ENCODE data around the gene LRPAP1. TPM values are rescaled to one million over a fixed set of nuclear protein-coding genes. Genes with fewer than 3 reads are reported as not detected.

LRPAP1 gene
- total RNA-seq, 1 donor from 2014 or later = 98.7 TPM

DNA sequence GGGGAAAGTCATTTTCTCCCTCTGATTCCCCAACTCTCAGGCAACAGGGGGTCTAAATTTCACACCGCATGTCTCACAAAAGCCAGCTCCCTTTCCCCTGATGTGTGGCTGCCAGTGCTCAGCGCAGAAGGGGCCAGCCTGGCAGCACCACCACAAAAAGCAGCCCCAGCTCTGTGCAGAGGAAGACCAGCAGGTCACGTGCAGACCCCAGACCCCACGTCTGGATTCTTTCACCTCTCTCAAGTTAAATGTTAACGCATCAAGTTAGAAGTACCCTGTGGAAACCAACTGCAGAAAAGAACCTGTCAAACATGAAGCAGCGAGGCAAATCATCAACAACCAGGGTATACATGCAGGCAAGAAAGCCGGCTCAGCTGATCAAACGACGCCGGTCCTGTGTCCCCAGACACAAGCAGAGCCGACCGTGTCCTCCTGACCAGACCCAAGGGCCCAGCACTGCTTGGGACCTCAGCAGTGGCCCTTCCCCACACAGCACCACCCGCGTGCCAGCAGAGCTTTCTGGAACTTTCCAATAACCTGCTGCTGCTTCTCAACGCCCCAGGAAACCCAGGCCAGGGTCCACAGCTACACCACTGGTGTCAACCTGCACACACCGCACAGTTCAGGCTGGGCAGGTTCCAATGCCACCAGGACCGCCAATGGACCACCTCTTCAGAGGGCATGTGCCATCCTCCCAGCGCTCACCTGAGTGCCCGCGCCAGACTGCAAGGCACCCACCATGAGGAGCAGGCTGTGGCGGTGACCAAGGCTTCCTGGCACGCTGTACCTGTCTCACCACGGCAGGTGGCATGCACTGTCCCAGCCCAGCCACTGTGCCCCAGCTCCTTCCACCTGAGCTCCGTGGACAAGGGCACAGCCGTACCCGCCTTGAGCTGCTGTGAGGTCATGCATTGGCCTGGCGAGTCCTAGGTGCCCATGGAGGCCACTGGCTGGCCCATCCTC is 4.0 kb downstream of the LRPAP1 start:
- DNase-seq (ENCODE audit: extremely low spot score in 2 of 2) = no peak
- Histone ChIP-seq H3K36me3 (peaks cover 0 to 19% of the 10 kb centered on the region in 2 donors), H3K9me3 (no peaks in the 10 kb centered on the region), H3K4me3 (no peak overlapping the region), H3K4me1 (peaks cover 32% of the 10 kb centered on the region), H3K27me3 (no peaks in the 10 kb centered on the region), H3K27ac (no peak overlapping the region)
- intact Hi-C loops (cut with DNase I) = no loop called here
- TF ChIP-seq POLR2AphosphoS5 (IDR thresholded peaks at IDR 0.05; ENCODE audit: insufficient read depth in 1 of 2, low read depth in 1 of 2) (no peak), POLR2A (IDR thresholded peaks at IDR 0.05) (no peak)
- TF ChIP-seq, protein P1, sequence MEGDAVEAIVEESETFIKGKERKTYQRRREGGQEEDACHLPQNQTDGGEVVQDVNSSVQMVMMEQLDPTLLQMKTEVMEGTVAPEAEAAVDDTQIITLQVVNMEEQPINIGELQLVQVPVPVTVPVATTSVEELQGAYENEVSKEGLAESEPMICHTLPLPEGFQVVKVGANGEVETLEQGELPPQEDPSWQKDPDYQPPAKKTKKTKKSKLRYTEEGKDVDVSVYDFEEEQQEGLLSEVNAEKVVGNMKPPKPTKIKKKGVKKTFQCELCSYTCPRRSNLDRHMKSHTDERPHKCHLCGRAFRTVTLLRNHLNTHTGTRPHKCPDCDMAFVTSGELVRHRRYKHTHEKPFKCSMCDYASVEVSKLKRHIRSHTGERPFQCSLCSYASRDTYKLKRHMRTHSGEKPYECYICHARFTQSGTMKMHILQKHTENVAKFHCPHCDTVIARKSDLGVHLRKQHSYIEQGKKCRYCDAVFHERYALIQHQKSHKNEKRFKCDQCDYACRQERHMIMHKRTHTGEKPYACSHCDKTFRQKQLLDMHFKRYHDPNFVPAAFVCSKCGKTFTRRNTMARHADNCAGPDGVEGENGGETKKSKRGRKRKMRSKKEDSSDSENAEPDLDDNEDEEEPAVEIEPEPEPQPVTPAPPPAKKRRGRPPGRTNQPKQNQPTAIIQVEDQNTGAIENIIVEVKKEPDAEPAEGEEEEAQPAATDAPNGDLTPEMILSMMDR (IDR thresholded peaks at IDR 0.05) = no peak

DNA sequence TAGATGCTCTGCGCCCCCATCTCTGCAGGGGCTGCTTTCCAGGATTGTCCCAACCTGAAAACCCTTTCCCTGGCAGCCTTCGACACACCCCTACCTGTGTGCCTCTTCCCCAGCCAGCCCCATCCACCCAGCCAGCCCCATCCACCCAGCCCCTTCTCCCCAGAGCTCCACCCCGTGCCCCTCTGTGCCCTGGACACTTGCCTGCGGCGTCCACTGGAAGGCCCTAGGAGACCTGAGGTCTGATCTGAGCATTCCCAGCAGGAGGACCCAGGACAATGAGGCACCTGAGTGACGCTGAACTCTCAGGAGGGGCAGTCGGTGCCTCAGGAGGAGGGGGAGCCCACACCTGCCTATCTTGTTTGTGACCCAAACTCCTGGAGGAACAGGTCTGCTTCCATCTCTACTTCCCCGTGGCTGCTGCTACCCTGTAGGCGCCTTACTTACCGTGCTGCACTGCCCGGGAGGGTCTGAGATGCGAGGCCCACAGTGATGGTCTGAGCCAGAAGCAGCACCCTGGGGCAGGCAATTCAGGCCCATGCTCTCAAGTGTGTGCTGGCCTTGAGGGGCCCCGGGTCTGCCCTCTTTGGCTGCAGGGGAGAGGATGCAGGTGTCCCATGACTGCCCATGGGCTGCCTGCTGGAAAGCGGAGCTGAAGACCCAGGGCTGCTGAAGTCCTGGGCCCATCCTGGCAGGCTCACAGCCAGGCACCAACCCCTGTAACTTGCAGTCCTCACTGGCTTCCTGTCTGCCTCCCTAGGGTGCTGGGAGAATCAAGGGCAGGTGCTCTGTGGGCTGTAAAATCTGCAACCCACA is 4.9 kb downstream of the LRPAP1 start:
- no peak overlapping the region for H3K4me3 ChIP-seq
- no peak overlapping the region for H3K27ac ChIP-seq
- H3K36me3 ChIP-seq = peaks cover 0 to 28% of the 10 kb centered on the region in 2 donors
- no peaks in the 10 kb centered on the region for H3K9me3 ChIP-seq
- peaks cover 27% of the 10 kb centered on the region for H3K4me1 ChIP-seq
- H3K27me3 ChIP-seq = no peaks in the 10 kb centered on the region
- no peak for DNase-seq (ENCODE audit: extremely low spot score in 2 of 2)
- no peak for TF ChIP-seq POLR2A (IDR thresholded peaks at IDR 0.05)
- no peak for TF ChIP-seq POLR2AphosphoS5 (IDR thresholded peaks at IDR 0.05; ENCODE audit: insufficient read depth in 1 of 2, low read depth in 1 of 2)
- TF ChIP-seq, protein P1 (IDR thresholded peaks at IDR 0.05) = no peak
- intact Hi-C loops (cut with DNase I) = no loop called here

DNA sequence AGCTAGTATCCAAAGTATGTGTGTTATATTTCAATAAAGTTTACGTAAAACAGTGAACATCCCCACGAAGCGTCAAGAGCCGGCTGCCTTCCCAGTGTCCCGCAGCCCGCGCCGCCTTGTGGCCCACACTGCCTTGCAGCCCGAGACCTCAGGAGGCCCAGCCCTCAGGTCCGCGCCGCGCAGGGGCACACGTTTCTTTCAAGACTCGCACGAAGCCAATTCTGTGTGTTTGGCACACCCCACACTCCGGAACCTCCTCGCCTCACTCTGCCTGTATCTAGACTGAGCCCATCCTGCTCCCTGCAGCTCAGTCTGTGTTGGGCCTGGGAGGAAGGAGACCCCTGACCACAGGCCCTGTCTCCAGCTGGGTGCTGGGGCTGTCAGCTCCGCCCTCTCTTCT is 5.8 kb downstream of the LRPAP1 start:
- peaks cover 23% of the 10 kb centered on the region for H3K4me1 ChIP-seq
- no peak overlapping the region for H3K4me3 ChIP-seq
- no peak overlapping the region for H3K27ac ChIP-seq
- no peak for DNase-seq (ENCODE audit: extremely low spot score in 2 of 2)
- H3K27me3 ChIP-seq = no peaks in the 10 kb centered on the region
- H3K9me3 ChIP-seq = no peaks in the 10 kb centered on the region
- TF ChIP-seq, protein P1 (IDR thresholded peaks at IDR 0.05) = no peak
- intact Hi-C loops (cut with DNase I) = no loop called here
- peaks cover 0 to 34% of the 10 kb centered on the region in 2 donors for H3K36me3 ChIP-seq

DNA sequence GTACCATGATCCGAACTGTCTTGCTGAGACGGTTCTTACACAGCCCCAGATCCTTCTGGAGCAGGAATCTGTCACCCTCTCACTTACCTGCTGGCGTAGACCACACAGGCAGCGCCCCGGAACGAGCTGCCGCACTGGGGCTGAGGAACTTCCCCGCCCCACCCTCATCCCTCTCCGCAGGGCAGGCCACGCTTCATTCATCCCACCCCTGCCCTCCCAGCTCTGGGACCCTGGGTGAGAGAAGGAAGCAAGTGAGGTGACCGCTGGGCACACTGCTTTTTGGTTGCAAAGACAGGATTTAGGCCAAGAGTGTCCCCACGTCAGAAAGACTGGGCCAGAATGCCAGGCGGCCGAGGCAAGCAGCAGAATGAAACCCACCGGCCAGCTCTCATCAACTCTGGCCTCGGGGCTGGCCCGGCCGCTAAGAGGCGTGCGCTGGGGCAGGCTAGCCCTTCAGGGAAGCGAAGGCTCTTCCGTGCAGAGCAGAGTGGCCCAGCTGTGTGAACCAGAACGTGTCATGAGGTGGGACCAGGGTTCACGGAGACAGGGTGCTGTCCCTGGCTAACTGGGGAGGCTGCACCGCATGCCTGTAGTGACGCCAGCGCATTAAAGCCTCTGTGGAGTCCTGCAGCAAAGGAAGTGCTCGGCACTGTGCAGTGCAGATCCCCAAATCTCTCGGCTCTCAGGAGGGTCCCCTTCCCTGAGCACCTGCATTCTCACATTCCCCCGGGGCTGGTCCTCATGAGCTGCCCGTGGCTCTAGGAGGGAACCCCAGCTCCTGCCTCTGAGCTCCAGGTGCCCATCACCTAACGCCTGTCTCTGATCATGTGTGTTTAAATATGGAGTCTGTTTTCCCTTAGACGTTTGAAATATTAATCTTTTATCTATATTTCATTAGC is 6.4 kb downstream of the LRPAP1 start:
- Histone ChIP-seq H3K27me3 (no peaks in the 10 kb centered on the region), H3K4me1 (peaks cover 16% of the 10 kb centered on the region), H3K36me3 (peaks cover 0 to 41% of the 10 kb centered on the region in 2 donors), H3K9me3 (no peaks in the 10 kb centered on the region), H3K4me3 (no peak overlapping the region), H3K27ac (no peak overlapping the region)
- TF ChIP-seq, protein P1 (IDR thresholded peaks at IDR 0.05) = no peak
- DNase-seq (ENCODE audit: extremely low spot score in 2 of 2) = no peak
- intact Hi-C loops (cut with DNase I) = no loop called here

Measured in vagina (tissue), 2 donors.